Esophagus squamous epithelium (tissue), 4 donors: ENCODE measurements around the gene IGF2BP3.

Experiments
- CTCF ChIP-seq, 6 experiments: fragments of 450-650 bp in 4 of 6; fragments of 200-600 bp in 2 of 6; sonication (generic) in 2 of 6; IDR thresholded peaks; one replicate each; pipeline ENCODE4 v1.5.1; 2016 to 2019; ENCODE audit warnings: antibody characterized with exemption in 6 of 6, mild to moderate bottlenecking in 4 of 6, moderate library complexity in 4 of 6
- POLR2A ChIP-seq, 4 donors: fragments of 450-650 bp; IDR thresholded peaks; one replicate each; pipeline ENCODE4 v1.6.1; 2017; ENCODE audit warnings: antibody characterized with exemption in 4 of 4, mild to moderate bottlenecking in 4 of 4, moderate library complexity in 3 of 4

DNA sequence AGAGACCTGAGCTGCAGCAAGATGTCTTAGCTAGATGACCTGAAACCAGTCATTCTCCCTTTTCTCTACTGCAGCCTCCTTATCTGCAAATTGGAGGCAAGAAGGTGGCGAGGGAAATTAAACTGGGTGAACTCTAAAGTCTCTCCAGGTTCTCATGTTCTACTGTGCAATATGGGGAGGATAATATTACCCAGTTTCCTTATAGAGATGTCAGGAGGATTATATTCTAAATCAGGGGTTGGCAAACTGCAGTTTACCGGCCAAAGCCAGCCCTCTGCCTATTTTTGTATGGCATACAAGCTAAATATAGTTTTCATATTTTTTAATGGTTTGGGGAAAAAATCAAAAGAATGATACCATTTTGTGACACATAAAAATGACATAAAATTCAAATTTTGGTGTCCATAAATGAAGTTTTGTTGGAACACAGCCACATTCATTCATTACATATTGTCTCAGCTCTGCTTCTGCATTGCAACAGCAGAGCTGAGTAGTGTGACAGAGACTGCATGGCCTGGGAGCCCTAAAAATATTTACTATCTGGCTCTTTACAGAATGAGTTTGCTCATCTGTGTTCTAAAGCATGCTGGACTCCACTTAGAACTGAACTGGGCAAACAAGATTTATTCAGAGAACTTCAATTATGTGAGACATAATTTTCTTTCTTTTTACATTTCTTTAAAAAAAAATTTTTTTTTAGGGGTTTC lies 190.3 kb downstream of the IGF2BP3 start:
- TF ChIP-seq CTCF (IDR thresholded peaks at IDR 0.05) (no peak), POLR2A (IDR thresholded peaks at IDR 0.05) (no peak)
